HEK293 (cell line): ENCODE measurements around the gene CRTC1.

Experiments
- CTCF ChIA-PET: fragments of 350-600 bp; formaldehyde crosslinking; extraction: SDS; loops from one replicate; lab custom pipeline; 2021; ENCODE audit warnings: antibody characterized with exemption; lab: Yijun Ruan, JAX
- POLR2A ChIA-PET: fragments of 300-600 bp; formaldehyde crosslinking; extraction: SDS; loops from one replicate; lab custom pipeline; 2020; ENCODE audit warnings: antibody characterized with exemption, inconsistent platforms; lab: Yijun Ruan, JAX
- H3K27ac ChIP-seq: fragments of 200-500 bp; sonication (Bioruptor generic); 2 replicates; pipeline ENCODE4 v1.5.1; 2014; ENCODE audit warnings: low read depth, low read length, control low read depth, inconsistent platforms; ENCODE audit errors: extremely low read depth
- H3K36me3 ChIP-seq, 2 experiments: fragments of 200-500 bp in 1 of 2; sonication (Bioruptor generic) in 1 of 2; 1 replicate in 1 of 2; 2 replicates in 1 of 2; pipeline ENCODE4 v1.5.1; 2014 to 2017; ENCODE audit warnings: inconsistent platforms in 2 of 2, low read length in 2 of 2; ENCODE audit not compliant: control insufficient read depth in 2 of 2, insufficient read depth in 1 of 2
- H3K4me1 ChIP-seq: fragments of 200-500 bp; sonication (Bioruptor generic); 2 replicates; pipeline ENCODE4 v1.5.1; 2014; ENCODE audit warnings: mild to moderate bottlenecking, low read length, inconsistent platforms; ENCODE audit not compliant: control insufficient read depth, insufficient read depth
- H3K4me3 ChIP-seq: 2 replicates; pipeline ENCODE4 v1.5.1; 2011; ENCODE audit warnings: low read depth, mild to moderate bottlenecking, control low read depth, low read length, moderate library complexity
- H3K9me3 ChIP-seq: fragments of 200-500 bp; sonication (Bioruptor generic); 2 replicates; pipeline ENCODE4 v1.5.1; 2014; ENCODE audit warnings: low read depth, low read length, inconsistent platforms; ENCODE audit not compliant: control insufficient read depth, insufficient read depth
- EGR2 ChIP-seq: fragments of 450-650 bp; formaldehyde crosslinking; IDR thresholded peaks from 2 replicates; pipeline ENCODE4 v1.5.1; 2016; ENCODE audit warnings: low read depth, missing biosample characterization, missing genetic modification characterization
- GLIS1 ChIP-seq: fragments of 450-650 bp; formaldehyde crosslinking; IDR thresholded peaks from 2 replicates; pipeline ENCODE4 v1.5.1; 2016; ENCODE audit warnings: missing biosample characterization, missing genetic modification characterization
- HIC1 ChIP-seq: fragments of 450-650 bp; formaldehyde crosslinking; IDR thresholded peaks from 2 replicates; pipeline ENCODE4 v1.5.1; 2016; ENCODE audit warnings: missing biosample characterization, missing genetic modification characterization
- HOXA7 ChIP-seq: sonication (generic); formaldehyde crosslinking; IDR thresholded peaks from 2 replicates; pipeline ENCODE4 v1.8.1; 2022; ENCODE audit warnings: missing genetic modification reagents, borderline replicate concordance
- KLF8 ChIP-seq: fragments of 450-650 bp; formaldehyde crosslinking; IDR thresholded peaks from 2 replicates; pipeline ENCODE4 v1.5.1; 2016; ENCODE audit warnings: missing biosample characterization, missing genetic modification characterization
- MZF1 ChIP-seq: fragments of 450-650 bp; formaldehyde crosslinking; IDR thresholded peaks from 2 replicates; pipeline ENCODE4 v1.5.1; 2017; ENCODE audit warnings: missing biosample characterization, missing genetic modification characterization, borderline replicate concordance
- RBAK ChIP-seq: fragments of 450-650 bp; formaldehyde crosslinking; IDR thresholded peaks from 2 replicates; pipeline ENCODE4 v1.5.1; 2016; ENCODE audit warnings: missing biosample characterization, missing genetic modification characterization
- SP3 ChIP-seq: fragments of 450-650 bp; formaldehyde crosslinking; IDR thresholded peaks from 2 replicates; pipeline ENCODE4 v1.5.1; 2016; ENCODE audit warnings: missing biosample characterization, missing genetic modification characterization
- ZBTB17 ChIP-seq: fragments of 450-650 bp; formaldehyde crosslinking; IDR thresholded peaks from 2 replicates; pipeline ENCODE4 v1.5.1; 2016; ENCODE audit warnings: missing biosample characterization, missing genetic modification characterization
- ZBTB44 ChIP-seq: fragments of 450-650 bp; IDR thresholded peaks from 2 replicates; pipeline ENCODE4 v1.5.1; 2018; ENCODE audit warnings: missing biosample characterization, mild to moderate bottlenecking, missing genetic modification characterization
- ZNF214 ChIP-seq: fragments of 450-650 bp; formaldehyde crosslinking; IDR thresholded peaks from 2 replicates; pipeline ENCODE4 v1.5.1; 2017; ENCODE audit warnings: missing biosample characterization, mild to moderate bottlenecking, missing genetic modification characterization, borderline replicate concordance
- ZNF239 ChIP-seq: fragments of 450-650 bp; formaldehyde crosslinking; IDR thresholded peaks from 2 replicates; pipeline ENCODE4 v1.5.1; 2016; ENCODE audit warnings: missing biosample characterization, missing genetic modification characterization
- ZNF266 ChIP-seq: fragments of 450-650 bp; formaldehyde crosslinking; IDR thresholded peaks from 2 replicates; pipeline ENCODE4 v1.5.1; 2016; ENCODE audit warnings: missing biosample characterization, missing genetic modification characterization, low read depth
- ZNF341 ChIP-seq: fragments of 450-650 bp; formaldehyde crosslinking; IDR thresholded peaks from 2 replicates; pipeline ENCODE4; 2016; ENCODE audit warnings: low read depth, missing biosample characterization, missing genetic modification characterization
- ZNF426 ChIP-seq: fragments of 450-650 bp; formaldehyde crosslinking; IDR thresholded peaks from 2 replicates; pipeline ENCODE4 v1.5.1; 2017; ENCODE audit warnings: missing biosample characterization, missing genetic modification characterization, mild to moderate bottlenecking, inconsistent platforms, moderate library complexity
- ZNF596 ChIP-seq: fragments of 450-650 bp; IDR thresholded peaks from 2 replicates; pipeline ENCODE4 v1.5.0; 2018; ENCODE audit warnings: missing biosample characterization, mild to moderate bottlenecking, missing genetic modification characterization, moderate library complexity
- ZNF600 ChIP-seq: fragments of 450-650 bp; formaldehyde crosslinking; IDR thresholded peaks from 2 replicates; pipeline ENCODE4 v1.5.1; 2016; ENCODE audit warnings: missing biosample characterization, missing genetic modification characterization
- ZNF639 ChIP-seq: fragments of 450-650 bp; formaldehyde crosslinking; IDR thresholded peaks from 2 replicates; pipeline ENCODE4 v1.5.1; 2016; ENCODE audit warnings: missing biosample characterization, missing genetic modification characterization

CRTC1 gene

GRCh38 chr19:18655173-18655844 is 28.2 kb upstream of the CRTC1 start:
- H3K4me1 ChIP-seq, result no peaks in the 10 kb centered on the region
- TF ChIP-seq MZF1, result no peak
- TF ChIP-seq ZNF639 (tag by site-specific recombination), result no peak
- TF ChIP-seq HOXA7 (CRISPR knock-in tag), result no peak
- TF ChIP-seq ZNF266 (tag by site-specific recombination), result no peak
- TF ChIP-seq RBAK (tag by site-specific recombination), result no peak
- TF ChIP-seq, all 188 proteins: peak for 0

GRCh38 chr19:18656337-18657086 is 27.0 kb upstream of the CRTC1 start:
- H3K4me3 ChIP-seq, result no peak overlapping the region
- CTCF ChIA-PET, result no interaction called here

More at GRCh38 chr19:18655173-18655844, 28.2 kb upstream of the CRTC1 start:
- Histone ChIP-seq H3K27ac (no peak overlapping the region), H3K9me3 (no peaks in the 10 kb centered on the region), H3K4me3 (no peak overlapping the region), H3K36me3 (no peaks in the 10 kb centered on the region)
- CTCF ChIA-PET, result no interaction called here
- POLR2A ChIA-PET, result no interaction called here

More at GRCh38 chr19:18656337-18657086, 27.0 kb upstream of the CRTC1 start:
- POLR2A ChIA-PET, result no interaction called here
- Histone ChIP-seq H3K9me3 (no peaks in the 10 kb centered on the region), H3K27ac (no peak overlapping the region), H3K4me1 (no peaks in the 10 kb centered on the region), H3K36me3 (no peaks in the 10 kb centered on the region)
- TF ChIP-seq KLF8 (tag by site-specific recombination) (no peak), EGR2 (no peak), ZNF341 (tag by site-specific recombination) (no peak), ZBTB44 (tag by site-specific recombination) (no peak), ZNF239 (no peak), ZNF214 (tag by site-specific recombination) (no peak), GLIS1 (tag by site-specific recombination) (peak; percentile 39; the same call in 1 of the 2 replicates), SP3 (no peak), HIC1 (tag by site-specific recombination) (no peak), ZNF596 (no peak), ZNF426 (no peak), ZNF600 (tag by site-specific recombination) (peak; percentile 59), ZBTB17 (tag by site-specific recombination) (no peak)
